Muscle of arm (tissue), 12 donors: ENCODE measurements around the gene PLEKHG5. TPM values are rescaled to one million over a fixed set of nuclear protein-coding genes. Genes with fewer than 3 reads are reported as not detected.

Experiments used
- DNase-seq: peaks from one replicate; pipeline ENCODE4 v3.0.0-alpha.2; 2013
- polyA plus RNA-seq, 12 donors: library from polyadenylated mRNA; unstranded; fragments of 120-200 nt; gene quantifications; one replicate each; pipeline ENCODE4 v1.2.1, GENCODE V29; 2013; ENCODE audit not compliant: insufficient read length in 12 of 12

PLEKHG5 gene
- polyA plus RNA-seq, 12 donors: 6.5 to 32.0 (median 9.8) TPM; not detected in 1

GRCh38 chr1:6481820-6482219 is 9.6 kb downstream of the PLEKHG5 start:
- no peak for DNase-seq

GRCh38 chr1:6477039-6477820 is 14.2 kb downstream of the PLEKHG5 start:
- no peak for DNase-seq

- DNase-seq: no peak
Measured at GRCh38 chr1:6476483-6476882, 15.0 kb downstream of the PLEKHG5 start.

GRCh38 chr1:6475381-6476133 is 15.9 kb downstream of the PLEKHG5 start:
- DNase-seq: peak; percentile 33

- DNase-seq: no peak
Measured at GRCh38 chr1:6474815-6475282, 16.6 kb downstream of the PLEKHG5 start.

- no peak for DNase-seq
Measured at GRCh38 chr1:6473974-6474814, 17.3 kb downstream of the PLEKHG5 start.

- DNase-seq: no peak
Measured at GRCh38 chr1:6473156-6473555, 18.3 kb downstream of the PLEKHG5 start.

- no peak for DNase-seq
Measured at GRCh38 chr1:6472391-6472790, 19.1 kb downstream of the PLEKHG5 start.

GRCh38 chr1:6471970-6472368 is 19.5 kb downstream of the PLEKHG5 start:
- no peak for DNase-seq

GRCh38 chr1:6471086-6471969 is 20.1 kb downstream of the PLEKHG5 start:
- no peak for DNase-seq

- DNase-seq: no peak
Measured at GRCh38 chr1:6470132-6471085, 21.1 kb downstream of the PLEKHG5 start.

GRCh38 chr1:6468729-6469461 is 22.6 kb downstream of the PLEKHG5 start:
- no peak for DNase-seq

- no peak for DNase-seq
Measured at GRCh38 chr1:6467744-6468688, 23.5 kb downstream of the PLEKHG5 start.

- DNase-seq: no peak
Measured at GRCh38 chr1:6467224-6467623, 24.2 kb downstream of the PLEKHG5 start.

GRCh38 chr1:6466751-6467150 is 24.7 kb downstream of the PLEKHG5 start:
- no peak for DNase-seq

GRCh38 chr1:6466023-6466422 is 25.4 kb downstream of the PLEKHG5 start, which contains the start of gene TNFRSF25:
TSS of gene TNFRSF25 (minus strand) at chr1:6466173. CDS start at chr1:6466107, 66 bp downstream.
- DNase-seq: no peak

- DNase-seq: no peak
Measured at GRCh38 chr1:6465461-6466005, 25.9 kb downstream of the PLEKHG5 start.
